ENCODE measurements around the gene NPAS1.

DNA sequence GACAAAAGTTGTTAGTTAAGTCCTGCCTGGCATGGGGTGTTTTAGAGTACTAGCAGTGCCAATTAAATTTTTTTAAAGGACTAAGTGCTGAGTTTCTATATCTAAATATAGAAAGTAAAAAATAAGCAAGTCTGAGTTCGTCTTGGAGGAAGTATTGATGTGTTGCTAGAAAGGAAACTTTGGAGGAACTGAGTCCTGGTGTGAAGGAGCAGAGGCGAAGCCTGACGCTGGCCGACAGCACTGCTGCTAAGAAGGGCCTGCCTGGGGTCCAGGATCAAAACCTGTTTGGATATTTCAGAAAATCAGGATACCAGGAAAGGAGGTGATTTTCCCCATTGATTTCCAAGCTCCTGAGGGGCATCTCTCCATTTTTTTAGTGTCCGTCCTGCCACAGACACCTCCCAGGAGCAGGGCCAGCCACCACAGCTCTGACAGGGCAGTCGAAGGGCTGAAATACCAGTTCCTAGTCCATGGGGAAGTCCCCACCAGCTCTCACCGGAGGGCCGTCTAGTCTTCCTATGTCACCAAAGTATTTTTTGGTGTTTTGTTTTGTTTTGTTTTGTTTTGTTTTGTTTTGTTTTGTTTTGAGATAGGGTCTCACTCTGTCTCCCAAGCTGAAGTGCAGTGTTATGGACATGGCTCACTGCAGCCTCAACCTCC, 38.2 kb upstream of the NPAS1 start:
- TF ChIP-seq SIN3A (IDR thresholded peaks at IDR 0.05; ENCODE audit: borderline replicate concordance, low read depth, low read length) (no peak), SP2 (CRISPR knock-in tag; IDR thresholded peaks at IDR 0.05) (no peak), GTF2F1 (IDR thresholded peaks at IDR 0.05; ENCODE audit: low read length) (no peak), POLR2A (IDR thresholded peaks at IDR 0.05; ENCODE audit: insufficient read depth in 1 of 2, low read depth in 2 of 2, low read length in 2 of 2) (no peak), CTCF (CRISPR knock-in tag; IDR thresholded peaks at IDR 0.05) (no peak), RBM22 (optimal IDR thresholded peaks at IDR 0.05; ENCODE audit: low read length) (no peak)
